GM12874 (cell line): ENCODE measurements around the gene ATP5F1D.

Experiments
- CTCF ChIP-seq: IDR thresholded peaks from 2 replicates; pipeline ENCODE4 v1.5.1; 2011; ENCODE audit warnings: low read depth, mild to moderate bottlenecking, control low read depth, low read length, moderate library complexity; ENCODE audit not compliant: insufficient read depth

Gene ATP5F1D

DNA sequence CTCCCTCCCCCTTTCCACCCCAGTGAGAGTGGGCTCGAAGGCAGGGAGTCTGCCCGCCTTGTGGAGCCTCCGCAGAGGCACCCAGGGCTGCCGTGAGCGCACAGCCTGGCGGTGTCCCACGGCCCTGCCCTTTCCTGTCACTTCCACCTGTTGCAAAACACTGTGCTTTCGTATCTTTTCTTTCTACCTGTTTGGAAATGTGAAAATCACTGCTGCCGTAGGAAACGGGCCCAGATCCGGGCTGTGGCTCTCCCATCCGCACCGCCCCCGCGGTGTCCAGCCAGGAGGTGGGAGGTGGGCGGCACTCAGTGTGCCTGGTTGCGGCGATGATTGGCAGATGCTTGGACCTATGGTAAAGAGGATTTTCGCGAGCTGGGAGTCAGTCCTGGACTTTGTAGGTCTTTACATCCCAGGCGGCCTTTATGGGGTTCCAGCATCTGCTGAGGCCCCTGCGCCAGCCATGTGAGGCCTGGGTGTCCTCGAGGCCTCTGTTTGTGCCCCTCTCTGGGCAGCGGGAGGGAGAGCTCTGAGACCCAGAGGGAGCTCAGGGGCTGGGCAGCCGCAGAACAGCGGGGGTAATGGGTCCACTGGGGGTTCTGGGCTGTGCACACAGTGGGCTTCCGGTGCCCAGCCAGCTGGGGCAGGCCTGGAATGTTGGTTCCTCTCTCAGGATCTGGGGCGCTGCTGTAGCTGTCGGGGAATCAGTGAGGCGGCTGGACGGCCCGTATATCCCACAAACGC, 29.9 kb upstream of the ATP5F1D start:
- no peak for TF ChIP-seq CTCF

GRCh38 chr19:1213391-1214286, 27.9 kb upstream of the ATP5F1D start:
- TF ChIP-seq CTCF, result no peak

DNA sequence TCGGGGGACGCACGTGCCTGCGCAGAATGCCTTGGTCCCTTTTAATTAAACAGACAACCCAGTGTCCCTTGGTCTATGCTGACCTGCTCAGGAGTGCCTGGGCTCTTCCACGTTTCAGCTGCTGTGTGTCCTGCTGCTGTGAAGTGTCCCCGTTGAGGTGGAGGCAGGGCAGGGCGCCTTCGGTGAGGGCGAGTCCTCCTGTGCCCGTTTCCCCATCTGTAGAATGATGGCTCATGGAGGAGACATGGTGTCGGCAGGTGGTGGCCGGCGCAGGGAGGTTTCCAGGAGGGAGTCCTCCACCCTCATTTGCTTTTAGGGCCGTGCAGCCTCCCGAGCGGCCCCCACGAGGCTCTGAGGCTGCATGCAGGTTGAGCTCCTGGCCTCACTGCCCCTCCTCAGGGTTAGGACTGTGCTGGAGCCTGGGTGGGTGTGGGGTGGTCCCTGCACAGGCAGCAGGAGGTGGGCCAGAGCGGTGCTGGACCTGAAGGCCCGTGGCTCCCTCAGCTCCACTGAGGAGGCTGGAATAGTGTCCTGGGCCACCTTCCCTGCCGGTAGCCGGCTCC, 27.2 kb upstream of the ATP5F1D start:
- no peak for TF ChIP-seq CTCF

GRCh38 chr19:1214862-1215731, 26.5 kb upstream of the ATP5F1D start:
- no peak for TF ChIP-seq CTCF

DNA sequence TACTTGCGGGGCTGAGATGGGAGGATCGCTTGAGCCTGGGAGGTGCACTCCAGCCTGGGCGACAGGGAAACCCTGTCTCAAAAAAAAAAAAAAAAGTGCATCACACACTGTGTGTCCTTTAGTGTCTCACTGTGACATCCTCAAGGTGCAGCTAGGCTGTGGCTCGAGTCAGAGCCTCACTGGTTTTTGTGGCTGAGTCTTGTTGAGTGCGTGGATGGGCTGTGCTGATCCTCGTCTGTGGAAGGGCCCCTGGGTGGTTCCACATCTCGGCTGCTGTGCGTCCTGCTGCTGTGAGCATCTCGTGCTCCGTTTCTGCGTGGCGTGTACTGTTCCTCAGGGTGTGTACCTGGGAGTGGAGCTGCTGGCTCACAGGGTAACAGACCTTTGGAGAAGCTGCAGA, 24.8 kb upstream of the ATP5F1D start:
- TF ChIP-seq CTCF, result no peak

DNA sequence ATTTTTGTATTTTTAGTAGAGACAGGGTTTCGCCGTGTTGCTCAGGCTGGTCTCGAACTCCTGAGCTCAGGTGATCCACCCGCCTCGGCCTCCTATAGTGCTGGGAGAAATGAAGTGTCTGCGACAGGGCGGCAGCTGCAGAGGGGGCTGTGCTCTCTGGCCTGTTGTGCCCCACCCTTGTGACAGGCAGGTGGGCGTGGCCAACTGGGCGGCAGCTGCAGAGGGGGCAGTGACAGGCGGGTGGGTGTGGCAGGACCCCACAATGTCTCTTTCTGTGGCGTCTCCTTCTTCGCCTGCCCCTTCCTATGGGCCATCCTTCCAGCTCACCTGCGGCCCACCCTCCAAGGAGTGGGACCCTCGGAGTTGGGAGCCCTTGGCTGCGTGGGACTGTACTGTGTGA, 24.2 kb upstream of the ATP5F1D start:
- no peak for TF ChIP-seq CTCF
